Type B pancreatic cell (in vitro differentiated cells): ENCODE results near the gene ZNF614. TPM values are rescaled to one million over a fixed set of nuclear protein-coding genes. Genes with fewer than 3 reads are reported as not detected.
"Not testable (repeated sequence)": the region's sequence is repeated elsewhere in the genome, so short reads cannot be mapped to it uniquely, and the experiment has no call there.

Source experiments
- DNase-seq: peaks from one replicate; pipeline ENCODE4 v3.0.0; 2021; ENCODE audit warnings: mixed read lengths; ENCODE audit not compliant: unreplicated experiment; ENCODE audit errors: extremely low spot score
- H3K27ac Mint-ChIP-seq: 2 replicates; pipeline ENCODE4 v1.8.0; 2021; ENCODE audit warnings: mild to moderate bottlenecking, mixed read lengths
- H3K27me3 Mint-ChIP-seq: 2 replicates; pipeline ENCODE4 v1.8.0; 2021; ENCODE audit warnings: mixed read lengths
- H3K36me3 Mint-ChIP-seq: 2 replicates; pipeline ENCODE4 v1.8.0; 2021; ENCODE audit warnings: mixed read lengths
- H3K4me1 Mint-ChIP-seq: one replicate; pipeline ENCODE4 v1.8.0; 2021; ENCODE audit warnings: mixed read lengths; ENCODE audit not compliant: unreplicated experiment
- H3K4me3 Mint-ChIP-seq: 2 replicates; pipeline ENCODE4 v1.8.0; 2021; ENCODE audit warnings: mild to moderate bottlenecking, mixed read lengths
- H3K9me3 Mint-ChIP-seq: 2 replicates; pipeline ENCODE4 v1.8.0; 2021; ENCODE audit warnings: mixed read lengths
- total RNA-seq: library from RNA; stranded (reverse); gene quantifications from 2 replicates; pipeline ENCODE4 v1.2.1, GENCODE V29; 2021; ENCODE audit warnings: low replicate concordance
- TF ChIP-seq, protein P1 (sequence below): fragments of 200-600 bp; sonication (generic); conservative IDR thresholded peaks from 2 replicates; pipeline ENCODE4 v1.5.0; 2021; ENCODE audit warnings: antibody characterized with exemption, mild to moderate bottlenecking

ZNF614 gene
- total RNA-seq, 1 donor from 2014 or later: 14.0 TPM

DNA sequence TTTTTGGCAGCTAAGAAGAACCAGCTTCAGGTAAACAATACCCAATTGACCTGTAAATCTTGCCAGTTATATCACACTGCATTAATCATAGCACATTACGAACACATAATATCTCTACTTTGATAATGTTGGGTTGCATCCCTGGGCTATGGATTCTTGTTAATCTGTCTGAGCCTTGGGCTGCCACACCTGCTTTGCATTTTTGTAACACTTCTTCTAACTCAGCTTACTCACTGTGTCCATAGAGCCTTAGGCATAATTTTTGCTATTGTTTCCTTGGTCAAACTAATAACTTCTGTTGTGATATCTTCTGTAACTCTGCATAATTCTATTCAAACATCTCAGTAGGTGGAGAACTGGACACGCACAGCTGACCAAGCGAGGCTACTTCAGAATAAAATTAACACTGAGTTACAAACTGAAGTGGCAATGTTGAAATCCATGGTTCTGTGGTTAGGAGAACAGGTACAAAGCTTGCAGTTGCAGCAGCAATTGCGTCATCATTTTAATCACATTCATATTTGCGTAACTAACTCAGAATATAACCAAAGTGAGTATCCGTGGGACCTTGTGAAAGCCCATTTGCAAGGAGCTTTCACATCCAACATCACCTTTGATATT lies 48.0 kb downstream of the ZNF614 start:
- Mint-ChIP-seq H3K27ac (no peak overlapping the region), H3K4me1 (no peaks in the 10 kb centered on the region), H3K27me3 (no peaks in the 10 kb centered on the region), H3K4me3 (no peak overlapping the region), H3K36me3 (peaks cover 46% of the 10 kb centered on the region), H3K9me3 (peaks cover 12% of the 10 kb centered on the region)
- no peak for DNase-seq
- TF ChIP-seq, protein P1, sequence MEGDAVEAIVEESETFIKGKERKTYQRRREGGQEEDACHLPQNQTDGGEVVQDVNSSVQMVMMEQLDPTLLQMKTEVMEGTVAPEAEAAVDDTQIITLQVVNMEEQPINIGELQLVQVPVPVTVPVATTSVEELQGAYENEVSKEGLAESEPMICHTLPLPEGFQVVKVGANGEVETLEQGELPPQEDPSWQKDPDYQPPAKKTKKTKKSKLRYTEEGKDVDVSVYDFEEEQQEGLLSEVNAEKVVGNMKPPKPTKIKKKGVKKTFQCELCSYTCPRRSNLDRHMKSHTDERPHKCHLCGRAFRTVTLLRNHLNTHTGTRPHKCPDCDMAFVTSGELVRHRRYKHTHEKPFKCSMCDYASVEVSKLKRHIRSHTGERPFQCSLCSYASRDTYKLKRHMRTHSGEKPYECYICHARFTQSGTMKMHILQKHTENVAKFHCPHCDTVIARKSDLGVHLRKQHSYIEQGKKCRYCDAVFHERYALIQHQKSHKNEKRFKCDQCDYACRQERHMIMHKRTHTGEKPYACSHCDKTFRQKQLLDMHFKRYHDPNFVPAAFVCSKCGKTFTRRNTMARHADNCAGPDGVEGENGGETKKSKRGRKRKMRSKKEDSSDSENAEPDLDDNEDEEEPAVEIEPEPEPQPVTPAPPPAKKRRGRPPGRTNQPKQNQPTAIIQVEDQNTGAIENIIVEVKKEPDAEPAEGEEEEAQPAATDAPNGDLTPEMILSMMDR: no peak

DNA sequence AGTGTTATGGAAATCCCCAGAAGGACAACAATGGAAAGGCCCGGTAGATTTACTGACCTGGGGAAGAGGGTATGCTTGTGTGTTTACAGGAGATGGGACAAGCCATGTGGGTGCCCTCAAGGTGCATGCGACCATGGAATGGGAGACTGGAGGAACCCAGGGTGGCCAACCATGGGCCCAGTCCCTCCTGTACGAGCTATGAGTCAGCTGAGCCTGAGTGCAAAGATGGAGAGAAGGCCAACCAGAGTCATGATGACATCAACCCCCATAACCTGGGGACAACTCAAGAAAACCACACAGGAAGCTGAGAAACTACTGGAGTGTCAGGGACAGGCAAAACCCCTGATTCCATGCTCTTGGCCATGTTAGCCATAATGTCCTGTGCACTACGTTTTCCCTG lies 49.3 kb downstream of the ZNF614 start:
- peaks cover 12% of the 10 kb centered on the region for H3K9me3 Mint-ChIP-seq

DNA sequence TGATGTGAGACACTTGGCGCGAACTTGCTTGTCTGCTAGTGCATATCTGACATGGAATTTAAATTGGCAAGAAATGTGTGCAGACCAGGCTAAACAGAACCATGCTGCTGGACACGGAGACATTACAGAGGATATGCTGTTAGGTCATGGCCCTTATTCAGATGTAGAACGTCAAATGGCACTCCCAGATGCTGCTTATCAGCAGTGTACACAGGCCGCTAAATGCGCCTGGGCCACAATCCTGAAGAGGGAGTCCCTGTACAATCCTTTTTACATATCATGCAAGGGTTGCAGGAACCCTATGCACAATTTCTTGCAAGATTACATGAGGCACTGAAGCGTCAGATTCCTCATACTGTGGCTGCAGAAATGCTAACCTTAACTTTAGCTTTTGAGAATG lies 50.8 kb downstream of the ZNF614 start:
- Mint-ChIP-seq H3K9me3 (peaks cover 16% of the 10 kb centered on the region), H3K4me1 (no peaks in the 10 kb centered on the region)

More for the DNA sequence above, 49.3 kb downstream of the ZNF614 start:
- DNase-seq: no peak
- H3K4me1 Mint-ChIP-seq: no peaks in the 10 kb centered on the region
- no peak overlapping the region for H3K27ac Mint-ChIP-seq
- H3K27me3 Mint-ChIP-seq: no peaks in the 10 kb centered on the region
- H3K36me3 Mint-ChIP-seq: peaks cover 53% of the 10 kb centered on the region
- TF ChIP-seq, protein P1: no peak
- no peak overlapping the region for H3K4me3 Mint-ChIP-seq

DNA sequence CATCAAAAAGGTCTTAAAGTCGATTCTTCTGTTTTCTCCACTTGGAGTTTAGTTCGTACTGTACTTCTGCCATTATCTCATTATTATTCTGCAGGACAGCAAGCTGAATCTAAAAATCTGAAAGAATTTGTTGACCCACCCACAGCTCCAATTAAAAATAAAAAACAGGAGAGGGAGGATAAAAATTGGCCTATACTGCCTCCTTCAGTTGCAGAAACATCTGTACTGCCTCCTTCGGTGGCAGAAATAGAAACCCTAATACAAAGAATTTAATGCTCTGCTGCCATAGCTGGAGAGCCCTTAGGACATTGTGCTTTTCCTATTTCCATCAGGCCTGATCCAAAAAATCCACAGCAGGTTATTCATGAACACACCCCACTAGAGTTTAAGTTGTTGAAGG lies 51.3 kb downstream of the ZNF614 start:
- H3K4me3 Mint-ChIP-seq: no peak overlapping the region
- H3K36me3 Mint-ChIP-seq: peaks cover 67% of the 10 kb centered on the region
- no peaks in the 10 kb centered on the region for H3K4me1 Mint-ChIP-seq
- TF ChIP-seq, protein P1: no peak
- DNase-seq: no peak
- no peaks in the 10 kb centered on the region for H3K27me3 Mint-ChIP-seq
- H3K27ac Mint-ChIP-seq: no peak overlapping the region
- H3K9me3 Mint-ChIP-seq: peaks cover 17% of the 10 kb centered on the region

More for the DNA sequence above, 50.8 kb downstream of the ZNF614 start:
- Mint-ChIP-seq H3K36me3 (peaks cover 62% of the 10 kb centered on the region), H3K4me3 (no peak overlapping the region), H3K27ac (no peak overlapping the region), H3K27me3 (no peaks in the 10 kb centered on the region)
- DNase-seq: no peak
- TF ChIP-seq, protein P1: no peak

DNA sequence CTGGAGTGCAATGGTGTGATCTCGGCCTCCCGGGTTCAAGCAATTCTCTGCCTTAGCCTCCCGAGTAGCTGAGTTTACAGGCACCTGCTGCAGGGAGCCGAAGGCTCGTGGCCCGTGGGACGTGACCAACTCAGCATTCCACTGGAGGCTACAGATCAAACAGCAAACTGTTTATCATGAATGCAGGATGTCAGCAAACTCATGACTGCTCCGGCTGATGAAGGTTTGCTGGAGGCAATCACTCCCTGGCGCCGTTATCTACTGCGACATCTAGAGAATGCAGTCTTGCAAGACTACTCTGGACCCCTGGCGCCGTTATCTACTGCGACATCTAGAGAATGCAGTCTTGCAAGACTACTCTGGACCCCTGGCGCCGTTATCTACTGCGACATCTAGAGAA lies 52.4 kb downstream of the ZNF614 start:
- not testable (repeated sequence) for DNase-seq, H3K4me3 Mint-ChIP-seq, H3K4me1 Mint-ChIP-seq, H3K27ac Mint-ChIP-seq, H3K27me3 Mint-ChIP-seq
- Mint-ChIP-seq H3K36me3 (peaks cover 71% of the 10 kb centered on the region), H3K9me3 (peaks cover 26% of the 10 kb centered on the region)

DNA sequence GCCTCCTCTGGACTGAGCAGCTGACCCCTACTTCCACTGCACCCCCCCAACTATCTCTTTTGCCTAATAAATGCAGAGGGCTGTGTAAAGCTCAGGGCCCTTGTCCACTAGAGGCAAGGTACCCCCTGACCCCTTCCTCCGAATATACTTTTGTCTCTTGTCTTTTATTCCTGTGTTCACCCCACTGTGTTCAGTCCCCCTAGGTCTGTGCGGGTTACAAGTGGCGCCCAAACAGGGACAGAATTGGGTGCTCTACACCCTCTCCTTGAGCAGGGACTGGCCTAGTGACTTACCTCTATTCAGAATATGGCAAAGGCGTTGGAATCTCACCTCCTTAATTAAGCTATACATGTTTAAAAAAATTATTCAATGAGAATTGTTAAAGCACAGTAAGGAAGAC lies 56.6 kb downstream of the ZNF614 start:
- no peak for DNase-seq
- Mint-ChIP-seq H3K9me3 (peaks cover 25% of the 10 kb centered on the region), H3K27me3 (no peaks in the 10 kb centered on the region), H3K36me3 (peaks cover 75% of the 10 kb centered on the region), H3K4me3 (no peak overlapping the region), H3K27ac (no peak overlapping the region), H3K4me1 (no peaks in the 10 kb centered on the region)
- TF ChIP-seq, protein P1: no peak
